Mucosa of stomach (tissue), 1 donor: ENCODE results near the gene HES4.
"Not testable (repeated sequence)": the region's sequence is repeated elsewhere in the genome, so short reads cannot be mapped to it uniquely, and the experiment has no call there.

ENCODE experiments used
- H3K27me3 ChIP-seq: one replicate; pipeline ENCODE4 v1.7.0; 2013; ENCODE audit warnings: mild to moderate bottlenecking, low read length; ENCODE audit not compliant: control insufficient read depth, insufficient read depth
- H3K36me3 ChIP-seq: one replicate; pipeline ENCODE4 v1.7.0; 2013; ENCODE audit warnings: low read length; ENCODE audit not compliant: control insufficient read depth, insufficient read depth
- H3K4me1 ChIP-seq: one replicate; pipeline ENCODE4 v1.7.0; 2013; ENCODE audit warnings: mild to moderate bottlenecking, low read length; ENCODE audit not compliant: control insufficient read depth, insufficient read depth
- H3K4me3 ChIP-seq: one replicate; pipeline ENCODE4 v1.7.0; 2013; ENCODE audit warnings: low read length
- H3K9ac ChIP-seq: one replicate; pipeline ENCODE4 v1.7.0; 2013; ENCODE audit warnings: mild to moderate bottlenecking, low read length, moderate library complexity
- H3K9me3 ChIP-seq: one replicate; pipeline ENCODE4 v1.7.0; 2013; ENCODE audit warnings: mild to moderate bottlenecking, low read length, moderate library complexity; ENCODE audit not compliant: control insufficient read depth
- donor health status: Pancreatic carcinoma.

The HES4 gene

GRCh38 chr1:1021010-1021919 lies 21.4 kb upstream of the HES4 start:
- Histone ChIP-seq H3K27me3 (no peaks in the 10 kb centered on the region), H3K4me1 (peaks cover 31% of the 10 kb centered on the region)

GRCh38 chr1:1020415-1021009 lies 20.6 kb upstream of the HES4 start:
- Histone ChIP-seq H3K4me1 (peaks cover 31% of the 10 kb centered on the region), H3K36me3 (no peaks in the 10 kb centered on the region), H3K4me3 (no peak overlapping the region), H3K9ac (peak overlapping the region; percentile 43), H3K27me3 (no peaks in the 10 kb centered on the region), H3K9me3 (no peaks in the 10 kb centered on the region)

More at GRCh38 chr1:1021010-1021919, 21.4 kb upstream of the HES4 start:
- peak overlapping the region; percentile 25 for H3K4me3 ChIP-seq
- H3K9ac ChIP-seq, result peak overlapping the region; percentile 43
- H3K9me3 ChIP-seq, result no peaks in the 10 kb centered on the region
- H3K36me3 ChIP-seq, result no peaks in the 10 kb centered on the region

- Histone ChIP-seq H3K9ac (peak within 1 kb of the TSS; percentile 43), H3K9me3 (no peaks in the 10 kb centered on the region), H3K36me3 (no peaks in the 10 kb centered on the region), H3K4me1 (peaks cover 30% of the 10 kb centered on the region), H3K4me3 (no peak within 1 kb of the TSS), H3K27me3 (no peaks in the 10 kb centered on the region)
Observed at GRCh38 chr1:1020000-1020404, 20.1 kb upstream of the HES4 start, which contains the start of gene AGRN. TSS of gene AGRN (plus strand) at chr1:1020120. CDS start at chr1:1020173, 53 bp downstream.

- Histone ChIP-seq H3K36me3 (no peaks in the 10 kb centered on the region), H3K9ac (no peak overlapping the region), H3K4me1 (peaks cover 30% of the 10 kb centered on the region), H3K4me3 (no peak overlapping the region), H3K9me3 (no peaks in the 10 kb centered on the region), H3K27me3 (no peaks in the 10 kb centered on the region)
Observed at GRCh38 chr1:1019122-1019999, 19.5 kb upstream of the HES4 start.

- peaks cover 28% of the 10 kb centered on the region for H3K4me1 ChIP-seq
- H3K4me3 ChIP-seq, H3K27me3 ChIP-seq, H3K36me3 ChIP-seq, H3K9me3 ChIP-seq, H3K9ac ChIP-seq: not testable (repeated sequence)
Observed at GRCh38 chr1:1018321-1018685, 18.4 kb upstream of the HES4 start.

GRCh38 chr1:1017397-1018320 lies 17.8 kb upstream of the HES4 start:
- H3K9ac ChIP-seq, H3K36me3 ChIP-seq, H3K27me3 ChIP-seq, H3K9me3 ChIP-seq, H3K4me3 ChIP-seq: not testable (repeated sequence)
- peaks cover 27% of the 10 kb centered on the region for H3K4me1 ChIP-seq

- H3K9me3 ChIP-seq, result no peaks in the 10 kb centered on the region
- H3K36me3 ChIP-seq, result no peaks in the 10 kb centered on the region
- peaks cover 20% of the 10 kb centered on the region for H3K4me1 ChIP-seq
- no peak overlapping the region for H3K9ac ChIP-seq
- H3K4me3 ChIP-seq, result no peak overlapping the region
- no peaks in the 10 kb centered on the region for H3K27me3 ChIP-seq
Observed at GRCh38 chr1:1014799-1015681, 15.1 kb upstream of the HES4 start.

- H3K4me3 ChIP-seq, result peak overlapping the region; percentile 70
- H3K9ac ChIP-seq, result peak overlapping the region; percentile 75
- no peaks in the 10 kb centered on the region for H3K27me3 ChIP-seq
- peaks cover 19% of the 10 kb centered on the region for H3K4me1 ChIP-seq
- H3K9me3 ChIP-seq, result no peaks in the 10 kb centered on the region
- no peaks in the 10 kb centered on the region for H3K36me3 ChIP-seq
Observed at GRCh38 chr1:1013922-1014648, 14.2 kb upstream of the HES4 start.

- no peaks in the 10 kb centered on the region for H3K36me3 ChIP-seq
- no peaks in the 10 kb centered on the region for H3K27me3 ChIP-seq
- peaks cover 17% of the 10 kb centered on the region for H3K4me1 ChIP-seq
- no peaks in the 10 kb centered on the region for H3K9me3 ChIP-seq
- H3K9ac ChIP-seq, result peak within 1 kb of the TSS; percentile 75
- H3K4me3 ChIP-seq, result peak within 1 kb of the TSS; percentile 70
Observed at GRCh38 chr1:1013105-1013921, 13.4 kb upstream of the HES4 start, which contains the start of gene ISG15. TSS of gene ISG15 (plus strand) at chr1:1013497. CDS start at chr1:1013574, 77 bp downstream.
